Frontal cortex (tissue), 4 donors: ENCODE measurements around the gene SYT11. TPM values are rescaled to one million over a fixed set of nuclear protein-coding genes. Genes with fewer than 3 reads are reported as not detected.
"Not testable (repeated sequence)": the region's sequence is repeated elsewhere in the genome, so short reads cannot be mapped to it uniquely, and the experiment has no call there.

Experiments used
- DNase-seq, 2 donors: peaks; one replicate each; pipeline ENCODE4 v3.0.0; 2012; ENCODE audit warnings: low spot score in 2 of 2
- FAIRE-seq: peaks from 2 replicates; lab custom pipeline; 2012; peaks lifted over from hg19 to GRCh38; lab: Jason Lieb, UNC
- total RNA-seq: library from RNA; depleted of rRNA; stranded (reverse); fragments of >200 nt; gene quantifications from one replicate; pipeline ENCODE4 v1.2.3, GENCODE V29; 2014
- donor health status: control.
- donor health status: control.
- donor health status: control.

The SYT11 gene
- total RNA-seq, 1 donor from 2014 or later: 163 TPM

DNA sequence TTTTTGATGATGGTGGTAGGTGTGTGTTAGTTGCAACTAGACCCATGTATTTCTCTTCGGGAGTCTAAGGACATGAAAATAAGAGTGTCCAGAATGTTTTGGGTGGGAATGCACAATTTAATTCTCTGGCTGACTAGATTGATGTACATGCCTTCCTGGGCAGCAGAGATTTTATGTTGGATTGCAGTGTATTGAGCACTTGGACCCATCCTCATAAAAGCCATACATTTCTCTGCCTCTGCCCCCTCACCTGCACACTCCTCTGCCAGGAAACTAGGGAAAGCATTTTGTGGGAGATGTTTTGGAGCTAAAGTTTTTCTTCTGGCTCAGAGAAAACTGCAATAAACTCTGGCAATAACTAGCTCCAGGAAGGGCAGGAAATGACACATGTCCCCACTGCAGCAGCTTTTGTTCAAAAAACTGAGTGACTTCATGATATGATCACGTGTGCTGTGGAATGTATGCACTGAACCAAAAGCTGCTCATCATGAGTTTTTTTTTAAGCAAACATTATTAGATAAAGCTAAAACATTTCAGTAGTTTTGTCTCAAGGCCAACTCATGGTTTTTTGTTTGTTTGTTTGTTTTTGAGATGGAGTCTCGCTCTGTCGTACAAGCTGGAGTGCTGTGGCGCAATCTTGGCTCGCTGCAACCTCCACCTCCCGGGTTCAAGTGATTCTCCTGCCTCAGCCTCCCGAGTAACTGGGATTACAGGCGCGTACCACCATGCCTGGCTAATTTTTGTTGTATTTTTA, 34.2 kb downstream of the SYT11 start:
- no peak for DNase-seq
- no peak for FAIRE-seq

DNA sequence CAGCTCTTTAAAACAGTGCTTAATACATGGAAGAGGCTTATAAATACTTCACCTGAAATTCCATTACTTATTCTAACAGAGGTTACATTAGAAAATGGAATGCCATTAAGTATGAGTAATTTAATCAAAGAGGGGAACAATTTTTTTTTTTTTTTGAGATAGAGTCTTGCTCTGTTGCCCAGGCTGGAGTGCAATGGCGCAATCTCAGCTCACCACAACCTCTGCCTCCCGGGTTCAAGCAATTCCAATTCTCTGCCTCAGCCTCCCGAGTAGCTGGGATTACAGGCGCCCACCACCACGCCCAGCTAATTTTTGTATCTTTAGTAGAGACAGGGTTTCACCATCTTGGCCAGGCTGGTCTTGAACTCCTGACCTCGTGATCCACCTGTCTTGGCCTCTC, 36.2 kb downstream of the SYT11 start:
- not testable (repeated sequence) for FAIRE-seq

DNA sequence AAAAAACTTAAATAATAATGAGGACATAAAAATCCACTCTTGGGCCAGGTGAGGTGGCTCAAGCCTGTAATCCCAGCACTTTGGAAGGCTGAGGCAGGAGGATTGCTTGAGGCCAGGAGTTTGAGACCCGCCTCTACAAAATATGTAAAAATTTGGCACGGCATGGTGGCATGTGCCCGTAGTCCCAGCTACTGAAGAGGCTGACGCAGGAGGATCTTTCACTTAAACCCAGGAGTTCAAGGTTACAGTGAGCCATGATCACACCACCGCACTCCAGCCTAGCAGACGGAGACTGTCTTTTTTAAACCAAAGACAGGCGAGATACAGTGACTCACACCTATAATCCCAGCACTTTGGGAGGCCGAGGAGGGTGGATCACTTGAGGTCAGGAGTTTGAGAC, 37.1 kb downstream of the SYT11 start:
- not testable (repeated sequence) for DNase-seq, FAIRE-seq

More for the DNA sequence above, 36.2 kb downstream of the SYT11 start:
- not testable (repeated sequence) for DNase-seq

GRCh38 chr1:155897746-155898145, 38.4 kb downstream of the SYT11 start:
- FAIRE-seq (no peak), DNase-seq (no peak)

DNA sequence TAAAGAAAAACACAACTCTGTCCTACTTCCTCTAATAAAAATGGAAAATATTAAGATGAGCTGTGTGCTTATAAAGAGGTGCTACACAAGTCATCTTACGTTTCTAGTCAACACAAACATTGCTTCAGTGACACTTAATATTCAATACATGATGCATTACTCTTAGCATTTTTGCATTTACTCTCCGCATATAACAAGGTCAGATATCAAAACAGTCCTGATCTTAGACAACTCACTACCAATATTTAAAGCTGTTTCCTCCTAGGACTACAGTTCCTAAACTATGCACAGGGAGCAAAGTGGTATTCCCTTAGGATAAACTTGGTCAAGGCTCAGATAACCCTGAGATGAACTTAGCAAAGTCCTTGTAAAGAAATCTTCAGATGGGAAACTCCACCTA, 39.5 kb downstream of the SYT11 start:
- DNase-seq (no peak), FAIRE-seq (no peak)

DNA sequence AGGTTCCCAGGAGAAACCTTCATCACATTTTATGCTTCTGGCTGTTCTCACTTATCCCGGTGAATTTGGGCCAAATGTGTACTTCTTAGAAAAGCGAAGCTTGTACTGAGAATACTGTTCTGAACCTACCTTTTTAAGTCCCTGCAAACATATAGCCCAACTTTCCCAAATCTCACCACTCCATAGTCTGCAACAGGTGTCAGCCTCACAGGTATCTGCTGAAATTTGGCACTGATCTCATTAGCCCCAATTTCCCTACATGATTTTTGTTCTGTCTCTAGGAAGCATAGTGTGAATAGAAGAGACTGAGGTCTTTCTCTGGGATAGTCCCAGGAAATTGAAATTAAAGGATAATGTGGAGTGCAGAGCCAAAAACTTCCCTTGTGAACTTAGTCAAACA, 40.3 kb downstream of the SYT11 start:
- no peak for DNase-seq
- no peak for FAIRE-seq

GRCh38 chr1:155900161-155900560, 40.8 kb downstream of the SYT11 start:
- DNase-seq (no peak), FAIRE-seq (no peak)

GRCh38 chr1:155904261-155904660, 44.9 kb downstream of the SYT11 start:
- FAIRE-seq (no peak), DNase-seq (no peak)

DNA sequence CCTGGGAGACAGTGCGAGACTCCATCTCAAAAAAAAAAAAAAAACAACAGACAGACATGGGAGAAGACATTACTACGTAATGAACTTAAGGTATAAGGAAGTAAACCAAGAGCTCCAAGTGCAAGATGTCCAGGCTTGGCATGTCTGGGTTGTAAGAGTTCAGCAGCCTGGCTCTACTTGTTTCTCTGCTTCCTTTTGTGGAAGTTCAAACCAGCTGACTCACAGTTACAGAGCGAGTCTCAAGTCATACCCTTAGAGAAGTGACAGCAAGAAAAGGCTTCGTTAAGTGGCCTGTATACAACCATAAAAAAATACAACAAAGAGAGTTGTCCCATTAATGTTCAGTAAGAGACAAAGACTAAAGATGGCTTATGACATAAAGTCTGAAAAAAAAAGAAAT, 50.5 kb downstream of the SYT11 start:
- no peak for DNase-seq
- FAIRE-seq: no peak

- DNase-seq (no peak), FAIRE-seq (no peak)
These were observed 51.3 kb downstream of the SYT11 start for GRCh38 chr1:155910621-155911121.

DNA sequence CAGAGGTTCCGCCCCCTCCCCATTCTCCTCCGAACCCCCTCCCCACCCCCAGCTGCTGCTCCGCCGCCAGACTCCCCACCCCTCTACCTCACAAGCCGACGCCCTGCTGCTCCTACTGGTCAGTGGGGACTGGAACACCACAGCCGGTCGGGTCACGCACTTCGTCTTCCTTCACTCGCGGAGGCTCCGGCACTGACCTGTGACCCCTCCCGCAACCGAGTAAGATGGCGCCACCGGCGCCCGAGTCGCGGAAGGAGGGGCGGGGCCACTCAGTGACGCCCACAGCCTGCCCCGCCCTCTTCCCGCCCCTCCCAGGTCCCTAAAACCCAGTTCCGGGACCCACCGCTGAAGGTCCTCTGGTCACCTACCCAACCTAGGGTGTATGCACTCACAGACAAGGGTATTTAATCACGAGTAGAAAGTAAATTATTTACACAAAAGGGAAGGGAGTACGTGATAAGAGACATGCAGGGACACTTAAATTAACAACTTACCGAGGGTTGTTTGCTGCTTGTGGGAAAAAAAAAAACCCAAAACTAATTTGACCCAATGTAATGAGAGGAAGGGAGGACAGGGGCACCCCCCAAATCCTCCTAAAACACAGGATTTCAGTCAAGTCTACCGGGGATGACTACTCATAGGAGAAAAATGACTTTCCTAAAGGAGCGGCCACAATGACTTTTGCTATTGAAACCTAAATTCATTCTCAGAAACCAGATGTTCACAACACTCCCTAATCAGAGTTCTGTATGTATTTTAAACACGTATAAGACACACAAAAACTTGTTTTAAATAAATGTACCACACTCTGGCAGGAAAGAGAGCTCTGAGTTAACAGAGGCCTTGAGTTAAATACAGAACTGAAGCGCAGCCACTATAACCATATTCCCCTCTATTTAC, 52.0 kb downstream of the SYT11 start, which contains the start of gene RIT1:
RIT1 (minus strand) TSS at position 194 of the 900 bp plus-strand sequence. CDS start 588 bp downstream, outside the sequence.
- DNase-seq (peak; percentile 58 to 77), FAIRE-seq (no peak)

DNA sequence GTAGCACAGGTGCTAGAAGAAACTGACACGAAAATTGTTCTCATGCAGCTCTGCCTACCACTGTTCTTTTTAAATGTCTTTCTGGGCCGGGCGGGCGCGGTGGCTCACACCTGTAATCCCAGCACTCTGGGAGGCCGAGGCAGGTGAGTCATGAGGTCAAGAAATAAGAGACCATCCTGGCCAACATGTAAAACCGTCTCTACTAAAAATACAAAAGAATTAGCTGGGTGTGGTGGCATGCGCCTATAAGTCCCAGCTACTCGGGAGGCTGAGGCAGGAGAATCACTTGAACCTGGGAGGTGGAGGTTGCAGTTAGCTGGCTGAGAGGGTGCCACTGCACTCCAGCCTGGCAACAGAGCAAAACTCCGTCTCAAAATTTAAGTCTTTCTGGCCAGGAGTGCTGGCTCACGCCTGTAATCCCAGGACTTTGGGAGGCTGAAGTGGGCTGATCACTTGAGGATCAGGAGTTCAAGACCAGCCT, 52.7 kb downstream of the SYT11 start:
- DNase-seq (no peak), FAIRE-seq (no peak)

DNA sequence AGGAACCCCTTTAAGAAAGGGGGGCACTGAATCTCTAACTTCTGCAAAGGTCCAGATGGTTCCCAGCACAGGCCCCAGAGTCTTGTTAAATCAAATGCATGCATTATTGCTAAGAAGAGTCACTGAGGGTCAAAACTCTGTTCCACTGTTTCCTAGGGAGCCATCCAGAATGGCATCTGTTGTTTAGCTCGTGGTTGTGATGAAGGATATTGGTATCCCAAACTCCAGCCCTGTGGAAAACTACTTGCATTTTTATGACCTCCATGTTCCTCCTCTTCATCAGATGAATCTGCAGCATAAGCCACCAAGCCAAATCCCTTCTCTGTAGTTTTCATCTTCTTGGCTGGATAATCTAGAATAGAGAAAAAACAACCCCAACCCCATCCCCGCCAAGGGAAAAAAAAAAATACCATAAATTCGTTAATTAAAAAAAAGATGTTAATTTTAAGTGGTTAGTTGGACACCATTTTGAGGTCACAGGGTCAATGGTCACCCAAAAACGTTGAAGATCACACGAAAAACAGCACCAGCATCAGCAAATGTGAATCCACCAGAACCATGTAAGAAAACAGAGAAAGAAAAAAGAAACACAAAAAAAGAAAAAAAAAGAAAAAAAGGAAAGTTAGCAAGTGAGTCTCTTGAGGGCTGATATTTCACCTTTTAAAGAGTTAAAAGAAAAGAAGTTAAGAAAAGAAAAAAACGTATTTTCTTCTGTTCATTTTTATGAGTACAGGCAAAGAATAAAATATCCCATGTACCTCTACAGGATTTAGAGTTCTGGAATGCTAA, 54.8 kb downstream of the SYT11 start:
- FAIRE-seq (no peak), DNase-seq (no peak)

DNA sequence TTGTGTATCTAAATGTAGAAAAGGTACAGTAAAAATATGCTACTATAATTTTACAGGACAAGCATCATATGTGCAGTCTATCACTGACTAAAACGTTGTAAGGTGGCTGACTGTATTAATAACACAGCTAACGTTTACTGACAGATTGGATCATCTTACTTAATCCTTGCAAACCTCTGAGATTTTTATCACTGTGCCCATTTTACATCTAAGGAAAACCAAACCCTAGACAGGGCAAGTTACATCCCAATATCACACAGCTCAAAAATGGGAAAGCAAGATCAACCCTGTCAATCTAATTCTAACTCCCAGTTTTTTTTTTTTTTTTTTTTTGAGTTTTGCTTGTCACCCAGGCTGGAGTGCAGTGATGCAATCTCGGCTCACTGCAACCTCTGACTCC, 59.3 kb downstream of the SYT11 start:
- FAIRE-seq (no peak), DNase-seq (no peak)

- no peak for FAIRE-seq
- no peak for DNase-seq
These were observed 60.4 kb downstream of the SYT11 start for GRCh38 chr1:155919801-155920200.

- no peak for FAIRE-seq
- no peak for DNase-seq
These were observed 61.4 kb downstream of the SYT11 start for GRCh38 chr1:155920717-155921116.

DNA sequence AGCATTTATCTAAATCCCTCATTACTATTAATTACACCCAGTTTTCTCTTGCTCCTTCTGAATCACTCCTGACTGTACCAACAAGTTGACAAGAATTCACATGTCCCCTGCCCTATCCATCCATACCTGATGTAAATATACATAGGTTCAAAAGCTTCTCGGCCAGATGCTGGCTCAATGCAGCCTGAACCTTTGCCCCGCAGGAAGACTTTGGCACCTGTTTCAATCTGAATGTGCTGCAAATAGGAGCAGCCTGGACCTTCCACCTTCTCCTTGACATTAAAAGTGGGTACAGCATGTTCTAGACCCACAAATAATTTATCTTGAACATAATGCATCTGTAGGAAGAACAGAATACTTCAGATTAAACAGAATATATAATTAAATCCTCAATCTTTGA, 66.1 kb downstream of the SYT11 start:
- FAIRE-seq (no peak), DNase-seq (no peak)

DNA sequence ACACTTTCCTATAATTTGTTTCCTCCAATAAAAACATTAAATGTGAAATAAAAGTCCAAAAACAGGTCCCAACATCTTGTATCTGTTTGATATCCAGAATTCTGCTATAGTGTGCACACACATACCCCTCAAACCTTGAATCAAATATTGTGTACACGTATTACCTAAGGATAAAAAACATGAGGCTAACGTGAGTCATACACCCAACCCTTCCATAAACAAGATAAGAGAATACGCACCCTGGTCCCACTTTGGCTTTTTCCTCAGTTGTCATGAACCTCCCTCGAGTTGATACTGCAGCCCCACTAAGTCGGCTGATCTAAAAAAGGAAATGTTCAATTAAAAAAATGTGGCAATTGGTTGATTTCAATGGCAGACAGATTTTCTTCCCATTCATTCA, 69.7 kb downstream of the SYT11 start:
- FAIRE-seq: no peak
- DNase-seq: no peak

- not testable (repeated sequence) for FAIRE-seq, DNase-seq
These were observed 71.4 kb downstream of the SYT11 start for GRCh38 chr1:155930725-155931124.
